ENCODE results near the gene NRXN3.
A peak's percentile ranks its signal among the peaks of the same experiment; 100 is the strongest.

Gene NRXN3

DNA sequence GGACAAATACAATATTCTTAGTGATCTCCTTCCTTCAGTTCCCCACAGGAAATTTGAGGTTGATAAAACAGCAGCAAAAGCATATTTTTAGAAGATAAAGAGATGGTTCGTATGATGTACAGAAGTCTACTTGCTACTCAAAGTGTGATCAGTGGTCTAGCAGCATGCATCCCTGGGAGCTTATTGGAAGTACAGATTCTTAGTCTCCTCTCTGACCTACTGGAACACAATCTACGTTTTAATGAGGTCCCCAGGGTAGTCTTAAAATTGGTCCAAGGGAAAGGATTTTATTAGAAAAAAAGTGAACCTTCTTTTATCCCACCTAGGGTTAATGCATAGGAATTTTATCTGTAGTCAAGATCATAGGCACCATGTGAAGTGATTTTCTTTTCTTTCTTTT is 703.4 kb downstream of the NRXN3 start:
- no peak for TF ChIP-seq CTCF (IDR thresholded peaks at IDR 0.05; ENCODE audit: low read depth, low read length, missing control alignments)
- DNase-seq (ENCODE audit: low read depth) = no peak
- H3K4me3 ChIP-seq (ENCODE audit: low read depth, low read length) = no peak overlapping the region

DNA sequence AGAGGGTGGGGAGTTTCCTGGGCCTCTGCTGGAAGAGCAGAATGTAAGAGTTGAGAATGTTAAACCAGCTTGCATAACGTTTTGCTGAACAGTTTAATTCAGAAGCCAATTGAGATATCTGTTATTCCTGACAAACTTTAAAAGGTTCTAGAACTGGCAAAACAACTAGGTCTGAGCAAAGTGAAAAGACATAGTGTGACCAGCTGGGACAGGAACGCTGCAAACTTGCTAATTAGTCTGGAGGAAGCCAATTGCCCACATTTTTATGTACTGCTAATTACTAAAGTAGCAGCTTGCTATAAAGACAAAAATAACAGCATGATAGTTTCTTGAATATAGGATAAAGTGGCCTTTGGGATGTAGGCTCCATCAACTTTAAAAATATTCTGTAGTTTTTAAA is 704.9 kb downstream of the NRXN3 start:
- no peak for DNase-seq (ENCODE audit: low read depth)
- no peak for TF ChIP-seq CTCF (IDR thresholded peaks at IDR 0.05; ENCODE audit: low read depth, low read length, missing control alignments)
- H3K4me3 ChIP-seq (ENCODE audit: low read depth, low read length) = no peak overlapping the region

DNA sequence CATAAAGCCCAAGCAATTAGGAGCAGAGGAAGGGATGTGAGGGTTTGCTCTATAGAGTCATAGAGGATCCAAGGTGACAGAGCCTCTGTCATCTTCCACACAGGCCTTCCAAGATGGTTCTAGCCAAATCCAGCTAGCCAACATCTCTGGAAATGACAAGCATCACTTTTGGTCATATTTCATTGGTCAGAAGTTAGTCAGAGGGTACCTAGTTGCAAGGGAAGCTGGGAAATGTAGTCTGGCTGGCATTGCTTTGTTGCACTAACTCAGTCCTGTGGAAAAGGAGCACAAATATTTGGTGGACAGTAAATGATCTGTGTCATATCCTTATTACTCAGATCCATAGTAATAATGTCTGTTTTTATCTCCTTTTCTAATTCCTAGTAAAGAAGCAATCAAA is 715.7 kb downstream of the NRXN3 start:
- H3K4me3 ChIP-seq (ENCODE audit: low read depth, low read length) = no peak overlapping the region
- TF ChIP-seq CTCF (IDR thresholded peaks at IDR 0.05; ENCODE audit: low read depth, low read length, missing control alignments) = no peak

DNA sequence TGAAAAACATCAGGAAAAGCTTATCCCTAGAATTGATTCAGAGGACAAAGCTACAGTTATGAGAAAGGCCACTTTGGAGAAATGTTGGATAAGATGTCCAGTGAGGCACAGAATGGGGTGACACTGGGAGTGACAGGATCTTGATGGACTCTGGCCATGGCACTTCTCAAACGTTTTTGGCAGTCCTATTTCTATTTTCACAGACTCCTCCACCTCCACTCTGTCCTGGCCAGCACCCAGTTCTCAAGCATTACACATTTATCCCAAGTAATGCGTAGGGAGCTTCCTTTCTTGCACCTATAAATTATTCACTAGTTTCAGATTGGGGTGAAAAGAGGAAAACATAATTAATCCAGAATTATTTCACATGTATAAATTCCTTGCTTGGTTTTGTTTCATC is 727.3 kb downstream of the NRXN3 start:
- no peak for DNase-seq (ENCODE audit: low read depth)
- no peak for TF ChIP-seq CTCF (IDR thresholded peaks at IDR 0.05; ENCODE audit: low read depth, low read length, missing control alignments)

More for the DNA sequence above, 715.7 kb downstream of the NRXN3 start:
- DNase-seq (ENCODE audit: low read depth) = no peak

DNA sequence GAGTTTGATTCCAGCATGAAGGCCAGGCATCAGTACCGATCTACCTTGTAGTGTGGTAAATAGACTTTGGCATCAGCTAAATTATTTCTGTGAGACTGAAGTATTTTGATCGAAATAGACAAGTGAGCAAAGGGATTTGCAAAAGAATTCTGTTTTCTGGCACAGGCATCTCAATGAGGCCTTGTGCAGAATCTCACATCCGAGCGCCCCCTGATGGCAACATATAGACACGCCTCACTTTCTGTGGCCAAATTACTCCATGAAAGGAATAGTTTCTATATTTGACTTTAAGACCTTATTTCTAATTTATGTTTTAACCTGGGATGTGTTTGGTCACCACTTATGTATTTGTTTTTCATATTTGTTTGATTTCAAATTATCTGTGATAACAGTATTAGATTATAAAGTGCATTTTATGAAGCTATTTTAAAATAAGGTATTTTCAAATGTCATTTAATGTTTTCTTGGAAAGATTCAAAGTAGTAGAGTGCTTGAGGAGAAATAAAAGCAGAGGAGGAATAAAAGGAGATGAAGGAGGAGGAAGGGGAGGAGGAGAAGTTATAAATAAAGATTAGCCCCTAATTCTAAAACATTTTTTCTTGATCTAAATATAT is 731.9 kb downstream of the NRXN3 start:
- H3K4me3 ChIP-seq (ENCODE audit: low read depth, low read length) = no peak overlapping the region
- TF ChIP-seq CTCF (IDR thresholded peaks at IDR 0.05; ENCODE audit: low read depth, low read length, missing control alignments) = peak; percentile 69
- no peak for DNase-seq (ENCODE audit: low read depth)

More for the DNA sequence above, 727.3 kb downstream of the NRXN3 start:
- H3K4me3 ChIP-seq (ENCODE audit: low read depth, low read length) = no peak overlapping the region

- DNase-seq (ENCODE audit: low read depth) = no peak
- TF ChIP-seq CTCF (IDR thresholded peaks at IDR 0.05; ENCODE audit: low read depth, low read length, missing control alignments) = no peak
- H3K4me3 ChIP-seq (ENCODE audit: low read depth, low read length) = no peak overlapping the region
These were observed 733.9 kb downstream of the NRXN3 start for GRCh38 chr14:78904094-78904493.

DNA sequence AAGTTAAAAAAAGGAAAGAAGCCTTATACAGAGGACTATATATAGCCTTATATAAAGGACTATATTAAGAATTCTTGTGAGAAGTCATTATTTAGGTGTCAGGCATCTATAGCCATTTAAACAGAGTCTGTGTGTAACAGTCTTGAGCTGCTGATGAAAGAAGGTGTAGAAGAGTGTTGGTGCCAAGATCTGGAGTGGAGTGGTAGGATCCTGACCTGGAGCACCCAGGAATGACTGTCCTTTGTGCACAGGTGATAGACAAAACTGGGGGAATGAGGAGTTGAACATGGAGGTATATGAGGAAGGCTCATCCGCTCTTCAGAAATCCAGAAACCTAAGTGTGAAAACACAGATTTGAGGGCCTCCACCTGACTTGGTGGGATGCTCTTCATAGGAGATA is 747.3 kb downstream of the NRXN3 start:
- TF ChIP-seq CTCF (IDR thresholded peaks at IDR 0.05; ENCODE audit: low read depth, low read length, missing control alignments) = no peak
- DNase-seq (ENCODE audit: low read depth) = no peak
- H3K4me3 ChIP-seq (ENCODE audit: low read depth, low read length) = no peak overlapping the region
